Measurements from ENCODE around the gene ASB3. TPM values are rescaled to one million over a fixed set of nuclear protein-coding genes. Genes with fewer than 3 reads are reported as not detected.

ASB3 gene
- total and polyA plus RNA-seq, 12 donors: 5.2 to 14.4 (median 10.9) TPM

- Histone ChIP-seq H3K27ac (no peak overlapping the region), H3K9me3 (no peaks in the 10 kb centered on the region), H3K4me3 (no peak overlapping the region), H3K4me1 (no peaks in the 10 kb centered on the region), H3K36me3 (peaks cover 0 to 41% (median 5%) of the 10 kb centered on the region in 9 donors), H3K27me3 (no peaks in the 10 kb centered on the region)
- ATAC-seq (no peak), DNase-seq (no peak)
- TF ChIP-seq, protein P1, sequence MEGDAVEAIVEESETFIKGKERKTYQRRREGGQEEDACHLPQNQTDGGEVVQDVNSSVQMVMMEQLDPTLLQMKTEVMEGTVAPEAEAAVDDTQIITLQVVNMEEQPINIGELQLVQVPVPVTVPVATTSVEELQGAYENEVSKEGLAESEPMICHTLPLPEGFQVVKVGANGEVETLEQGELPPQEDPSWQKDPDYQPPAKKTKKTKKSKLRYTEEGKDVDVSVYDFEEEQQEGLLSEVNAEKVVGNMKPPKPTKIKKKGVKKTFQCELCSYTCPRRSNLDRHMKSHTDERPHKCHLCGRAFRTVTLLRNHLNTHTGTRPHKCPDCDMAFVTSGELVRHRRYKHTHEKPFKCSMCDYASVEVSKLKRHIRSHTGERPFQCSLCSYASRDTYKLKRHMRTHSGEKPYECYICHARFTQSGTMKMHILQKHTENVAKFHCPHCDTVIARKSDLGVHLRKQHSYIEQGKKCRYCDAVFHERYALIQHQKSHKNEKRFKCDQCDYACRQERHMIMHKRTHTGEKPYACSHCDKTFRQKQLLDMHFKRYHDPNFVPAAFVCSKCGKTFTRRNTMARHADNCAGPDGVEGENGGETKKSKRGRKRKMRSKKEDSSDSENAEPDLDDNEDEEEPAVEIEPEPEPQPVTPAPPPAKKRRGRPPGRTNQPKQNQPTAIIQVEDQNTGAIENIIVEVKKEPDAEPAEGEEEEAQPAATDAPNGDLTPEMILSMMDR (IDR thresholded peaks at IDR 0.05): no peak
- intact Hi-C loops (cut with DNase I): no loop called here
- WGBS, 2 donors: 89 to 90% methylated on average over 4 of the region's 4 CpGs
Observed at GRCh38 chr2:53697092-53697491, 89.7 kb downstream of the ASB3 start.

GRCh38 chr2:53695575-53695974 is 91.2 kb downstream of the ASB3 start:
- TF ChIP-seq, protein P1 (IDR thresholded peaks at IDR 0.05): no peak
- intact Hi-C loops (cut with DNase I): no loop called here
- Histone ChIP-seq H3K36me3 (peaks cover 0 to 53% (median 12%) of the 10 kb centered on the region in 9 donors), H3K9me3 (no peaks in the 10 kb centered on the region), H3K27ac (no peak overlapping the region), H3K4me1 (no peaks in the 10 kb centered on the region), H3K4me3 (no peak overlapping the region), H3K27me3 (no peaks in the 10 kb centered on the region)
- WGBS, 2 donors: 96 to 98% methylated on average over 4 of the region's 4 CpGs
- DNase-seq (no peak), ATAC-seq (no peak)

- Histone ChIP-seq H3K4me1 (no peaks in the 10 kb centered on the region), H3K4me3 (no peak overlapping the region), H3K27ac (no peak overlapping the region), H3K36me3 (peaks cover 0 to 48% (median 12%) of the 10 kb centered on the region in 9 donors), H3K9me3 (no peaks in the 10 kb centered on the region), H3K27me3 (no peaks in the 10 kb centered on the region)
- intact Hi-C loops (cut with DNase I): no loop called here
- whole genome bisulfite sequencing, 2 donors: 91 to 95% methylated on average over 3 of the region's 3 CpGs
- TF ChIP-seq, protein P1 (IDR thresholded peaks at IDR 0.05): no peak
- DNase-seq: no peak
- ATAC-seq: no peak
Observed at GRCh38 chr2:53694096-53694771, 92.5 kb downstream of the ASB3 start.

GRCh38 chr2:53690876-53691275 is 95.9 kb downstream of the ASB3 start:
- Histone ChIP-seq H3K9me3 (no peaks in the 10 kb centered on the region), H3K4me3 (no peak overlapping the region), H3K36me3 (peaks cover 0 to 55% (median 12%) of the 10 kb centered on the region in 9 donors), H3K4me1 (no peaks in the 10 kb centered on the region), H3K27me3 (no peaks in the 10 kb centered on the region), H3K27ac (no peak overlapping the region)
- 73 to 82% methylated on average over 2 of the region's 2 CpGs for WGBS, 2 donors
- TF ChIP-seq, protein P1 (IDR thresholded peaks at IDR 0.05): no peak
- intact Hi-C loops (cut with DNase I): no loop called here
- ATAC-seq (no peak), DNase-seq (no peak)
